MM.1S (cell line): ENCODE data around the gene NPHP1.

Experiments
- EZH2 ChIP-seq: fragments of 300-600 bp; sonication (generic); optimal IDR thresholded peaks from 2 replicates; pipeline ENCODE3; 2017; ENCODE audit warnings: low read depth, mild to moderate bottlenecking, antibody characterized with exemption, low read length, mixed read lengths
- EZH2phosphoT487 ChIP-seq: fragments of 300-600 bp; sonication (generic); IDR thresholded peaks from 2 replicates; pipeline ENCODE4 v1.6.1; 2018; ENCODE audit warnings: antibody characterized with exemption, low read length

DNA sequence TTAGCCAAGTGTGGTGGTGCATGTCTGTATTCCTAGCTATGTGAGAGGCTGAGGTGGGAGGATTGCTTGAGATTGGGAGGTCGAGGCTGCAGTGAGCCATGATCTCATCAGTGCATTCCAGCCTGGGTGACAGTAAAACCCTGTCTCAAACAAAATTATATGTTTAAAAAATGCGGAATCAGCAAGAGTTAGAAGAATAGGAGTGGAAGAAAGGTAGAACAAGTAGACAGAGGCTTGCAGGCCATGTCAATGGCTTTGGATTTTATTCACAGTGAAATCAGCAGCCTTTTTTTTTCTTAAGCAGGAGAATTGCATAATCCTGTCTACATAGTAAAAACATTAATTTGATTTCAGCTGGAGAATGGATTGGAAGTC lies 15.4 kb upstream of the NPHP1 start:
- TF ChIP-seq EZH2 (no peak), EZH2phosphoT487 (no peak)
